ENCODE measurements around the gene SDF4. TPM values are rescaled to one million over a fixed set of nuclear protein-coding genes. Genes with fewer than 3 reads are reported as not detected.

SDF4 gene
- total and polyA plus RNA-seq, 2 of the 13 experiments (the other 11 are each of a cell fraction or from before 2014, with no cell fraction given): 80.8 to 107 TPM

DNA sequence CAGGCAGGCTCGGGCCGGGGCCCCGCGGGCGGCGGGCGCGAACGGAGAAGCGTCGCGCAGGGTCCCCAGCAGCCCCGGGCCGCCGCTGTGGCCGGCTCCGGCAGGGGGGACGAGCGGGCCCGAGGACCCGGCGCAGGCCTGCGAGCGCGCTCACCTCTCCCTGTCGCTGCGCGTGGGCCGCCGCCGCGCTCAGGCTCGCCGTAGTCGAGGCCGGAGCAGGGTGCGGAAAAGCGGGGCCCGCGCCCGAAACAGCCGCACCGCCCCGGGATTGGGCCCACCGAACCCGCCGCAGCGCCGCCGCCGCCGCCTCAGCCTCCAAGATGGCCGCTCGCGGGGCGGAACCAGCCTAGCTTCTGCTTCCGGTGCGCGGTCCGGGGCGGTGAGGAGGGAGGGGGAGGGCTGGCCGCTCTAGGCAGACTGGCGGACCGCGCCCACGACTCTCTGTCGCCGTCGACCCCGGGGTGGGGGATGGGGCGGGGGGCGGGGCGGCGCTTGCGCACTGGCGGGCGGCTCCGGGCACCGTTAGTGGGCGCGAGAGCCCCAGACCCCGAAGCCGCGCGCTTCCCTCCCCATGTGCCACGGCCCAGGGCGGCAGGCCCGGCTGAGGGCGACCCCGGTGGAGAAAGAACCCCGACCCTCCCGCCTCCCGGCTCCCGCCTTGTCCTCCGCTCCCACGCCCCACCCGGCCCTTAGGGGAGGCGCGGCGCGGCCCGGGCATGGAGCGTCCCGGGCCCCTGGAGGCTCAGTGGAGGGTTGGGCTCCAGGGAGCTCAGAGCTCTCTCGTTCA lies 41.9 kb upstream of the SDF4 start, which contains the start of gene UBE2J2 (continued):
- TF ChIP-seq, protein P1, sequence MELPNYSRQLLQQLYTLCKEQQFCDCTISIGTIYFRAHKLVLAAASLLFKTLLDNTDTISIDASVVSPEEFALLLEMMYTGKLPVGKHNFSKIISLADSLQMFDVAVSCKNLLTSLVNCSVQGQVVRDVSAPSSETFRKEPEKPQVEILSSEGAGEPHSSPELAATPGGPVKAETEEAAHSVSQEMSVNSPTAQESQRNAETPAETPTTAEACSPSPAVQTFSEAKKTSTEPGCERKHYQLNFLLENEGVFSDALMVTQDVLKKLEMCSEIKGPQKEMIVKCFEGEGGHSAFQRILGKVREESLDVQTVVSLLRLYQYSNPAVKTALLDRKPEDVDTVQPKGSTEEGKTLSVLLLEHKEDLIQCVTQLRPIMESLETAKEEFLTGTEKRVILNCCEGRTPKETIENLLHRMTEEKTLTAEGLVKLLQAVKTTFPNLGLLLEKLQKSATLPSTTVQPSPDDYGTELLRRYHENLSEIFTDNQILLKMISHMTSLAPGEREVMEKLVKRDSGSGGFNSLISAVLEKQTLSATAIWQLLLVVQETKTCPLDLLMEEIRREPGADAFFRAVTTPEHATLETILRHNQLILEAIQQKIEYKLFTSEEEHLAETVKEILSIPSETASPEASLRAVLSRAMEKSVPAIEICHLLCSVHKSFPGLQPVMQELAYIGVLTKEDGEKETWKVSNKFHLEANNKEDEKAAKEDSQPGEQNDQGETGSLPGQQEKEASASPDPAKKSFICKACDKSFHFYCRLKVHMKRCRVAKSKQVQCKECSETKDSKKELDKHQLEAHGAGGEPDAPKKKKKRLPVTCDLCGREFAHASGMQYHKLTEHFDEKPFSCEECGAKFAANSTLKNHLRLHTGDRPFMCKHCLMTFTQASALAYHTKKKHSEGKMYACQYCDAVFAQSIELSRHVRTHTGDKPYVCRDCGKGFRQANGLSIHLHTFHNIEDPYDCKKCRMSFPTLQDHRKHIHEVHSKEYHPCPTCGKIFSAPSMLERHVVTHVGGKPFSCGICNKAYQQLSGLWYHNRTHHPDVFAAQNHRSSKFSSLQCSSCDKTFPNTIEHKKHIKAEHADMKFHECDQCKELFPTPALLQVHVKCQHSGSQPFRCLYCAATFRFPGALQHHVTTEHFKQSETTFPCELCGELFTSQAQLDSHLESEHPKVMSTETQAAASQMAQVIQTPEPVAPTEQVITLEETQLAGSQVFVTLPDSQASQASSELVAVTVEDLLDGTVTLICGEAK (IDR thresholded peaks at IDR 0.05): no peak
- TF ChIP-seq, protein P1 (CRISPR knock-in tag; IDR thresholded peaks at IDR 0.05): 0 out of 2 replicates have a peak, but pooled peaks have one; percentile 1
- TF ChIP-seq ZNF143 (CRISPR knock-in tag; IDR thresholded peaks at IDR 0.05) (no peak), KAT8 (CRISPR knock-in tag; IDR thresholded peaks at IDR 0.05) (peak; percentile 85), FOXA1 (IDR thresholded peaks at IDR 0.05) (no peak), FOXA1 (CRISPR knock-in tag; IDR thresholded peaks at IDR 0.05) (no peak), ZNF770 (CRISPR knock-in tag; IDR thresholded peaks at IDR 0.05) (no peak; the same call in 1 of the 2 replicates), SRY (CRISPR knock-in tag; IDR thresholded peaks at IDR 0.05) (0 out of 2 replicates have a peak, but pooled peaks have one; percentile 23), ZNF816 (CRISPR knock-in tag; IDR thresholded peaks at IDR 0.05; ENCODE audit: borderline replicate concordance) (no peak), AKNA (CRISPR knock-in tag; IDR thresholded peaks at IDR 0.05; ENCODE audit: borderline replicate concordance) (no peak), JUND (CRISPR knock-in tag; IDR thresholded peaks at IDR 0.05) (no peak), ZNF775 (CRISPR knock-in tag; IDR thresholded peaks at IDR 0.05; ENCODE audit: borderline replicate concordance) (no peak), MTA1 (CRISPR knock-in tag; IDR thresholded peaks at IDR 0.05; ENCODE audit: borderline replicate concordance) (0 out of 2 replicates have a peak, but pooled peaks have one; percentile 1)
